ENCODE data around the gene CEP57.
"Not testable (repeated sequence)": the region's sequence is repeated elsewhere in the genome, so short reads cannot be mapped to it uniquely, and the experiment has no call there.

The CEP57 gene

DNA sequence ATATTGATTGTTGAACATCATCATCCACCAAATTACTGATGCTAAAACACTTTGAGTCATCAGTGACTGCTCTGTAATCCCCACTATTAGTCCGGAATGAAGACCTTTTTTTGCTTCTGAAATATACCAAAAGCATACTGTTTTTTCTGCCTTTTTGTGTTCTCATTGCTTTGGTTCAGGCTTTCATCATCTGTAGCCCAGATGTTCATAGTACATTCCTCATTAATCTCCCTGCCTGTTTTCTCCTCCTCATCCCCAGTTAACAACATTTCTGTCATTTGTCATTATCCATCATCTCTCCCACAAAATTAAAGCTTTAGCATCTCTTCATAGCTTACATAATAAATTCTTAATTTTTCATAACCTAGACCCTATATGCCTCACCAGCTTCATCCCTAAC is 9.2 kb downstream of the CEP57 start:
- no peak for DNase-seq

DNA sequence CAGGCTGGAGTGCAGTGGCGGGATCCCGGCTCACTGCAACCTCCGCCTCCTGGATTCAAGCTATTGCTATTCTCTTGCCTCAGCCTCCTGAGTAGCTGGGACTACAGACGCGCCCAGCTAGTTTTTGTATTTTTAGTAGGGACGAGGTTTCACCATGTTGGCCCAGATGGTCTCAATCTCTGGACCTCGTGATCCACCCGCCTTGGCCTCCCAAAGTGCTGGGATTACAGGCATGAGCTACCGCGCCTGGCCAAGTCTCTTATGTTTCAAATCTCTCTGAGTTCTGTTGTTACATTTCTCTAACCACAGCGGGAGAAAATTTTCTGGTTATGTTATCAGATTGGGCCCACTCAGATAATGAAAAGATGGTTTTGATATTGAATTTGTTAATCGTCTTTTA is 10.1 kb downstream of the CEP57 start:
- no peak for DNase-seq

DNA sequence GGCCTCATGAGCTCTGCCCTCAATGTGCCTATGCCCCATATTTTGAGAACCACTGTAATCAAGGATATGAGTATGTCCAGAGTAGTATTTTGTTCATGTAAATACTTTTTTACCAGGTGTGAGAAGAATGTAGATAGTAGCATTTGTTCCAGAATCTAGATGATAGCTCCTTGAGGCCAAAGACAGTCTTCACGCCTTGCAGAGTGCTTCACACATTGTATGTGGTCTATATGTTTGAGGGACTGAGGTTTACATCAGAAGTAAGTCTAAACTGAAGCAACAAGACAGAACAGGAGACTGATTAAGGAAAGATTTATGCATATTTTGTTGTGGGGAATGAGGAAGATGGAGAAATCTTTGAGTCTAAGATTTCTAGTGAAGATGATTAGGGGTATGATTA is 12.5 kb downstream of the CEP57 start:
- no peak for DNase-seq

DNA sequence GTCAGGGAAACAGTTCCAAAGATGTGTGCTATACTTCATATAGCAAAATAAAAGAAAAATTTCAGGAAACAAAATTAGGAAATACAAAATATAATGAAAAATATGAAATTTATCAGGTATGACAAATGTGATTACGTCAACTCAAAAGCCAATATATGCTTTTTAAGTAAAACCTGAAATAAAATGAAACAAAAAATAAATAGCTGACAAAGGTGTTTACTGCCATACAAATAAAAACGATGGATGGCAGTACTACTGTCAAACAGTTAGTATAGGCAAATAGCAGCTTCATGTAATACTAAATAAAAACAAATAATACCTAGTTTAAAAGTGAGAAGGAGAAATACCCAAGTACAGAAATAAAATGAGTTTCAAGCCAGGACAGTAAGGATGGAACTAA is 13.7 kb downstream of the CEP57 start:
- DNase-seq: no peak

DNA sequence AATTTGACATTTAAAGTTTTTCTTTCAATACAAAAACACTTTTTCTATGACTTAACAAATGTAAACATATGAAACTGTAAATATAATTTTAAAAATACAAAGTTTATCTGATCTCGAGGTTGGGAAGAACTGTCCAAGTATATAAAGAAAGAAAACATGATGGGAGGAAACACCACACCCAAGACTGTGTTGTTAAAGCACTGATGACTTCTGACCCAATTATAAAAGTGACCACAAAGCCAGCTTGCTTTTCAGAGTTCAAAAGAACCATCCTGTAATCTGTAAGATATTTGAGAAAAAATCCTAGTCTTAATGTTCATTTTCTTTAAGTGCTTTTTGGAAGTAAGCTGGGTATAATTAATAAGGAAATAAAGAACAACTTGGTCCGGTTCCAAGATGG is 15.6 kb downstream of the CEP57 start:
- DNase-seq: no peak

DNA sequence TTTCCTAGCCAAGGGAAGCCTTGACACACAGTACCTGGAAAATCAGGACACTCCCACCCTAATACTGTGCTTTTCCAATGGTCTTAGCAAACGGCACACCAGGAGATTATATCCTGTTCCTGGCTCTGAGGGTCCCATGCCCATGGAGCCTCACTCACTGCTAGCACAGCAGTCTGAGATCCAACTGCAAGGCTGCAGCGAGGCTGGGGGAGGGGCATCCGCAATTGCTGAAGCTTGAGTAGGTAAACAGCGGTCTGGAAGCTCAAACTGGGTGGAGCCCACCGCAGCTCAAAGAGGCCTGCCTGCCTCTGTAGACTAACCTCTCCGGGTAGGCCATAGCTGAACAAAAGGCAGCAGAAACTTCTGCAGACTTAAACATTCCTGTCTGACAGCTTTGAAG is 16.2 kb downstream of the CEP57 start:
- not testable (repeated sequence) for DNase-seq

DNA sequence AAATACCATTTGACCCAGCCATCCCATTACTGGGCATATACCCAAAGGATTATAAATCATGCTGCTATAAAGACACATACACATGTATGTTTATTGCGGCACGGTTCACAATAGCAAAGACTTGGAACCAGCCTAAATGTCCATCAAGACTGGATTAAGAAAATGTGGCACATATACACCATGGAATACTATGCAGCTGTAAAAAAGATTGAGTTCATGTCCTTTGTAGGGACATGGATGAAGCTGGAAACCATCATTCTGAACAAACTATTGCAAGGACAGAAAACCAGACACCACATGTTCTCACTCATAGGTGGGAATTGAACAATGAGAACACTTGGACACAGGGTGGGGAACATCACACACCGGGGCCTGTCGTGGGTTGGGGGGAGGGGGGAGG is 20.8 kb downstream of the CEP57 start:
- DNase-seq: not testable (repeated sequence)

DNA sequence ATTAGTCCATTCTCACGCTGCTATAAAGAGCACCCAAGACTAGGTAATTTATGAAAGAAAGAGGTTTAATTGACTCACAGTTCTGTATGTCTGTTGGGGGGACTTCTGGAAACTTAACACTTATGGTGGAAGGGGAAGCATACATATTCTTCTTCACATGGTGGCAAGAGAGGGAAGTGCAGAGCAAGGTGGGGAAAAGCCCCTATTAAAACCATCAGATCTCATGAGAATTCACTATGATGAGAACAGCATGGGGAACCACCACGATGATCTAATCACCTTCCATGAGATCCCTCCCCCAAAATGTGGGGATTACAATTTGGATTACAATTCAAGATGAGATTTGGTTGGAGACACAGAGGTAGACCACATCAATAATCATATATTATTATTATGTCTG is 25.7 kb downstream of the CEP57 start:
- DNase-seq: no peak

DNA sequence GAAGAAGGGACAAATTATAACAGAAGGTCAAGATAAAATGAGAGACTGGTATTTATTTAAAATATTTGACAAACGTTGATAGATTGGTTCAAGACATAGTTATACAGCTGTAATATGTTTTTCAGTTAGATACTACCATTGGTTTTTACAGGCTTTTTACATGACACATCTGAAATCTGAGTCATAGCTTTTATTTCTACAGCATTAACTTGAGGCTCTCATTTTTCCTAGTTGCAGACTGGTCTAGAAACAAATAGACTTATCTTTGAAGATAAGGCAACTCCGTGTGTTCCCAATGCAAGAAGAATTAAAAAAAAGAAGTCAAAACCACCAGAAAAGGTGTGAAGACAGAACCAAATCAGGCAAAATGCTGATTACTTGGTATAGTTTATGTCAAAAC is 31.3 kb downstream of the CEP57 start:
- no peak for DNase-seq

DNA sequence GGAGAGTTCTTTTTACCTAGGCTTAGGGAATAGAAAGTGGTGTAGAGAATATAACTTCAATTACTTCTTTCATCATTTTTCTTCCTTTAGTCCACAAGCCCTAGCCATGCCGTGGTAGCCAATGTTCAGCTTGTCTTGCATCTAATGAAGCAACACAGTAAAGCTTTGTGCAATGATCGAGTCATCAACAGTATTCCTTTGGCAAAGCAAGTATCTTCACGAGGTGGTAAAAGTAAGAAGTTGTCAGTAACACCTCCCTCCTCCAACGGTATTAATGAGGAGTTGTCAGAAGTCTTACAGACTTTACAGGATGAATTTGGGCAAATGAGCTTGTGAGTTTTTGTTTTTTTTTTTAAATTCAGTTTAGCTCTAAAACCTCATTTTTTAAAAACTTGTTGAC is 37.4 kb downstream of the CEP57 start:
- DNase-seq: no peak

DNA sequence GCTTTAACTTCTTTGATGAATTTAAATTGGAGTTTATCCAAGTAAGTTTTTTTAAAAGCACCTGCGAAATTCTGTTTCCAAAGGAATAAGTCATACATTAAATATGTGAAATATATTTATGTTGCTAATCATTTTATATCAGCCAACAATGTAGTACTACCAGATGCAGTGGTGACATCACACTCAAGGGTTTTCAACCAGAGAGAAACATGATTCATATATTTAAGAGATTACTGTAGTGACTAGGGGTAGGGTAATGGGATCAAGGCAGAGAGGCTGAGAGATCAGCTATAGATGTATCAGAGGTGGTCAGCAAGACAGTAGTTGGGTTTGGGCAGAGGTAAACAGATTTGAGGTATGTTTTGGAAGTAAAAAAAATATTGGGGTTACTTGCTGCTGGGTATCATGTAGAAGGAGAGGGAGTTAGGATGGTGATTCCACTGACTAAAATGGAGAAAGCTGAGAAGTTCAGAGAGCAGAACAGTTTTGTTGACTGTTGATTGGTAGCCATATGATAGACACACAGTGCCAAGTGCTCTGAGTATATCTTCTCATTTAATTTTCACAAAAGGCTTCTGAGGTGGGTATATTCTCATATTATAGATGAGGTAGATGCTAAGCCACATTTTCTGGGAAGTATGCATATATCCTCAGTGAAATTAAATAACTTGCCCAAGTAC is 39.4 kb downstream of the CEP57 start:
- no peak for DNase-seq

DNA sequence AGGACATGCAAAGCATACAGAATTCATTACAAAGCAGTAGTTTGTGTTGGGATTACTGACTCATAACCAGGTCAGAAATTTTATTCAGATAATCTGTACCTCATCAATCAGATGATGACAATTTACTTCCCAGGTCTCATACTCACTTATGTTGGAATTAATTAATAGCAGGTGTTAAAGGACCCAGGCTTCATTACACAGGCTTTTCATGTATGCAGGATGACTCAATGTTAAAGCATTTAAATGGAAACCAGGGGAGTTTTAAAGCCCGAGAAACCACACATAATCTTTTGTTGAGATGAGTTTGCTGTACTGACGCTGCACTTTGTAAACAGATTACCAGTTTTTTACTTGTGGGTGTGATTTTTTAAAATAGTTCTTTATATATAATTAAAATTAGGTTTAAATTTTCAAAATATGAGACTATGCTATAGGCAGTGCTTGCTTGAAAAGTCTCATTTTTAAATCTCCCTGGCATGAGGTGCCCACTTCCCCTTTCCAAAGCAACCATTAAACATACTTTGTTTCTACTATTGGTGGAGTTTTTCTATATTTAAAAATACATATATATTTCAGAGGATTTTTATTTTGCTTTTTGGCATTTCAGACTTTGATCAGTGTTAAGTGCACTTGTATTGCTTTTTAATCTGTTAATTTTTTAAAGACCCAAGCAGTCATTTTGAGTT is 41.0 kb downstream of the CEP57 start:
- DNase-seq: no peak

DNA sequence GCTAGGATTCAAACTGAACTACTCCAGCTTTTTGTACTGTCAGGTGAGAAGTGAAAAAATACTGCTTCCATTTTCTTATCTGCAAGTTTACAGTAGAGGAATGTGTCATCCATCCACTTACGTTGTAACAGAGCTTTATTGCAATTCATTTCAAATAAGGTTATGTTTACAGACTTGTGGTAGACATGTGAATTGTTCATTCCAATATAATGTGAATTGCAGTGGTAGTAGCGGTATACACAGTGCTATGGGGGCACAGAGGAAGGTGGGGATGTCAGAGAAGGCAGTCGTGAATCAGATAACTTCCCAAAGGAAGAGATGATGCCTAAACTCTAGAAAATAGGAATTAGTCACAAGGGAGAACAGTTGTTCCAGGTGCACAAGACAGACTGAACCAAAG is 42.5 kb downstream of the CEP57 start:
- no peak for DNase-seq

DNA sequence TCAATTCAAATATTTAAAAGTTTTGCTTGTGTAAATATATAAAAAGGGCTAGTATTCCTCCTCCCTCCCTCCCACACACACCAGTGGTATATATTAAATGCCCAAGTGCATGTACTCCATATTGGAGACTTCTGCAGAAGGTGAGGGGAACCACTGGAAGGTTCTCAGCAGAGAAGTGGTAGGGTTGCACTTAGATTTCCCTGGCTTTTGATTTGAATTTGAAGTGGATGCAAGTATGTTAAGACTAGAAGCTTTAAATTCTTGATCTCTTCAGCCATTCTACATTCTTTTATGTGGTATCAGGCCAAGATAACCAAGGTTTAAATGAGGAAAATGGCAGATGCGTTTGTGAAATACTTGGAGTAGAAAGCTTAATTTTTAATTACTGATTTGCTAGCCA is 43.1 kb downstream of the CEP57 start:
- DNase-seq: no peak

DNA sequence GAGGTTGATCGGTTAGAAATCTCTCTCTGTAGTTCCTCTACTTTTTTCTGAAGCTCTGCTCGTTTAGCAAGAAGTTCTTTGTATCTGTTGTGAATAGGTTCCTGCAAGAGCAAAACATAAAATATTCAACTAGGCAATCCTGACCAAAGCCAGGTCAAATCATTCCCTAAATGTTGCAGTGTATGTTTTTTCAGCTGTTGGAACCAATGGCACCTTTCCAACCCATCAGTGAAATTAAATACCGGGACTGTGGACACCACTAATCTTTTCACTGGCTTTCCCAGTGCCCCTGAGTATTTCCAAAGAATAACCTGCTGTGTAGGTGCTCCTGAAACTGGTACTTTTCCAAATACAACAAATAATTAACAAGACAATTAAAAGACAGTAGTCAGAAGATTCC is 45.1 kb downstream of the CEP57 start:
- DNase-seq: no peak

DNA sequence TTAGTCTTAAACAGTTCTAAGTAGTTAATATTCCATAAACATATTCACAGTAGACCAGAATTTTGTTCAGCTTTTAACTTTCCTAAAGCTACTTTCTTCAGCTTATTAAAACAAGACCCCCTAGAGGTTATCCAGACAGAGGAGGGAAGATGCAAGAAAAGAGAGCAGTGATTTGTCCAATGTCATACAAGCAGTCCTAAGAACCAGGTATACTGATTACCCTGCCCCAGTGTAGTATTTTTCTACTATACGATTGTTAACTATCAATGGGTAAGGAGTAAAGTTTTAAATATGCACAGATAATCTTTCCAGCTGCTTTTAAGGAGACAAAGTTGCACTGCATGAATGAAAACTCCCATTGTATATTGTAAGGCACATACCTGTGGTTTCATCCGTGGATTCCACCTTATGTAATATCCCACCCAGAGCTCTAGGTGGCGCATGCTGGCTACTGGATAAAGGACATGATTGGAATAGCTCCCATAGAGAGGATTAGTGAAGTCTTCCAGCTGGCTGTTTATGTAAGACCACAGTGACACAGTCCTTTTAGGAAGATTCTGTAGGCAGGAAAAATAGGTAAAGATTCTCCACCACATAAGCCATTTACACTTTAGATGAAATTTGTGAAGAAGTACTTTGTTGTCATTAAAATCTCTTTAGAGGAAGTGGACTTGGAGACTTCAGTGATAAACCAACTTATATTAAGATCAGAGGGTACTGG is 45.6 kb downstream of the CEP57 start:
- peak; percentile 40 to 51 for DNase-seq

DNA sequence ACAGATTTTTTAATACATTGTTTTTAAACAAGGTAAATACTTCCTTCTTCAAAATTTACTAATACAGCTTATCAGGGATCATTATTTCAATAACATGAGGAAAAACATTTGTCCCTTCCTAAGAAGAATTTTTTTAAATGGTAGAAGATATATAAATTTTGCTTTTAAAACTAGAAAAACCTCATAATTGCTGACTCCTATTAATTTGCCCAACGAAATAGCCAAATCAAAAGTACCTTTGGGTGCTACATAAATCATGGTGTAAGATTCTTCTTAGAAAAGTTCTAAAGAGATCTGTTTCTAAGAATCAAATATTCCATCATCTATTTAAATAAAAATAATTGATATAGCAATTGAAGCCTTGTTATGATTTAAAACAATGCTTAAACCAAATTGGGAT is 54.9 kb downstream of the CEP57 start:
- no peak for DNase-seq

DNA sequence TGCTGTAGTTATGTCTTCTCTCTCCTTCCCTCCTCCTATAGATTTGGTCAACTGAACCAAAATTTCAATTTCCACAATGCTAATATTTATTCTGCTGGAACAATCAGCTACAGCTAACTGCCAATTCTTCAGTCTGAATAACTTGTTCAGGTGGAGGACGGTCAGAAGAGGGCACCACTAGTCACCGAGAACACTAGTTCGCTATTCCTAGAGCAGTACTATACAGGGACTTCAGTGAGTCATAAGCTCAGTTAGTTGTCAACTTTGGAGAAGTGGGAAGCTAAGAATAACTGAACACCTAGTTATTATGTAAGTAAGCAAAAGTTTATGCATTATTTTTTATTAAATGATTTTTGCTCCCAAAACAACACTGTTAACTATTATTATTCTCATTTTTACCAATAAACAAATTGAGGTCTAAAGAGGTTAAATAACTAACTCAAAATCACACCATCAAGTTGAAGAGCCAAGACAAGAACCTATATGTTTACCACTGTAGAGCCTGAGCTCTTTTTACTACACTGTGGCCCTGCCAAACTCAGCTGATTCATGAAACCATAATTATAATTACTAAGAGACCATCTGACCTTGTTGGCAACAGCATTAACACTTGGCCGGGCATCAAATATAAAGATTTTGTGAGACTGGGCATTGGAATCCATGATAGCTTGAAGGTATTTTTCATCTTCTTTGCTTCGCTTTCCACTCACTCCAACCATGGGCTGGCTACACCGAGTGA is 59.0 kb downstream of the CEP57 start:
- peak in 1 of 2 experiments; percentile 14 for DNase-seq

DNA sequence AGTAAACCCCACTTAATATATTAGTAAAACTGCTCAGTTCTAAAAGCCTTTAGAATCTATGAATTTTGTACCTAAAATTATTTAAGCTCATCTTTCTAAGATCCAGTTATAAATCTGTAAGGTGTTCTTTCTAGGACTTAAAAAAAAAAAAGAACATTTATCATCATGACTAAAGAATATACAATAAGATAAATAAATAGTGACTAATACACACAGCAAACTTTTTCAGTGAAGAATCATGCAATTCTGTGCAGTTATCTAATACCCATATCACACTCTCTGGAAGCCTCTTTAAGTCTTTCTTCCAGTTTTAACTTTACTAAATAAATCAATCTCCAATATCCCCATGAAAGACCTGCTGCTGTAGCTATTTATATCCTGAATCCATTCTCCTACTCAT is 59.8 kb downstream of the CEP57 start:
- DNase-seq: no peak

DNA sequence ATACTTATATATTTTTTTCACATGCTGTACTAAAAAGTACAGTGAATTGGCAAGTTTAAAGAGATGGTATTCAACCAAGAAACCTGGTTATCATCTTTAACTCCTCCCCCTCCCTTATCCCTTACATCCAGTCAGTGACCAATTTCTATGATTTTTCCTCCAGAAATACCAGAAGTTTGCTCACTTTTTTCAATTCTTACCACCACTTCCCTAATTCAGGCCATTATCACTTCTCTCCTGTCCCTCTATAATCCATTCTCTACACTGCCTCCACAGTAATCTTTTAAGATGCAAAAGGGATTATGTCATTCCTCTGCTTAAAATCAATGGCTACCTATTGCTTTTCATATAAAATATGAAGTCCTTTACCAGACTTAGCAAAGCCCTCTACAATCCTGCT is 62.8 kb downstream of the CEP57 start:
- no peak for DNase-seq

DNA sequence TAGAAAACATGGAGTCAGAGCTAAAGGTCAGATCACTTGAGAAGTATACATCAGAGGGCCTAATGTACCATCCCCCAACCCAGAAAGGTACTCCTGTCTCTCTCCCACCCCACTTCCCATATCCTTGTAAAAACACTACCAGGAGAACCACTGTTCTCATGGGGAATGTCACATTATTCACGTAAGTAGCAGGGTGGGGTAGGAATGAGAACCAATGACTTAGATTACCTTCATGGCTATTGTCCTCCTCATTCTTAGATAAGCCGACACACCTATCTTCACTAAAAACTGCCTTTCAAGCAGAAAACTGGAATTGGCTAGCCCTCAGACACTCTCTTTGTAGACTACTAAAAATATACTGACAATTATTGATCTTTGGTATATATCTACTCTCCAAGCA is 63.6 kb downstream of the CEP57 start:
- no peak for DNase-seq

DNA sequence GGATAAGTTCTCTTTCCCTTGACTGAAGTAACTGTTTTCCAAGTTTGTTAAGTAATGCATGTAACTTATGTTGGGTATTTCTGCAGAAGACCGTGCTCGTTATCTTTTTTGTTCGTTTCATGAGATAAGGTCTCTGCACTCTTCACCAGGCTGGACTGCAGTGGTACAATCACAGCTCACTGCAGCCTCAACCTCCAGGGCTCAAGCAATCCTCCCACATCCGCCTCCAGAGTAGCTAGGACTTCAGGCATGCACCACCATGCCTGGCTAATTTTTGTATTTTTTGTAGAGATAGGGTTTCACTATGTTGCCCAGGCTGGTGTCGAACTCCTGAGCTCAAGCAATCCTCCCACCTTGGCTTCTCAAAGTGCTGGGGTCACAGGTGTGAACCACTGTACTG is 64.1 kb downstream of the CEP57 start:
- not testable (repeated sequence) for DNase-seq

DNA sequence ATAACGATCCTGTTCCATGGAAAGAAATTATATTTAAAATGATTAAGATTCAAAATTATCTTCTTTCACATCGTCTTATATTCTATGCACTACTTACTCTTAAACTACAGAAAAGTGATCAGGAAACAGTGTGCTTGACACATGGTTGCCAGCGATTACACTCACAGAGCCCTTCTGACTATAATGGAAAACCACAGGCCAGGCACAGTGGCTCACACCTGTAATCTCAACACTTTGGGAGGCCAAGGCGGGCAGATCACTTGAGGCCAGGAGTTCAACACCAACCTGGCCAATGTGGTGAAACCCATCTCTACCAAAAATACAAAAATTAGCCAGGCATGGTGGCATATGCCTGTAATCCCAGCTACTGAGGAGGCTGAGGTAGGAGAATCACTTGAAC is 69.7 kb downstream of the CEP57 start:
- not testable (repeated sequence) for DNase-seq

Data from NCI-H1930 (cell line).